ENCODE data around the gene RAB8B. TPM values are rescaled to one million over a fixed set of nuclear protein-coding genes. Genes with fewer than 3 reads are reported as not detected.

Gene RAB8B
- total and polyA plus RNA-seq, 2 of the 13 experiments (the other 11 are each of a cell fraction or from before 2014, with no cell fraction given), result 6.8 to 14.2 TPM

DNA sequence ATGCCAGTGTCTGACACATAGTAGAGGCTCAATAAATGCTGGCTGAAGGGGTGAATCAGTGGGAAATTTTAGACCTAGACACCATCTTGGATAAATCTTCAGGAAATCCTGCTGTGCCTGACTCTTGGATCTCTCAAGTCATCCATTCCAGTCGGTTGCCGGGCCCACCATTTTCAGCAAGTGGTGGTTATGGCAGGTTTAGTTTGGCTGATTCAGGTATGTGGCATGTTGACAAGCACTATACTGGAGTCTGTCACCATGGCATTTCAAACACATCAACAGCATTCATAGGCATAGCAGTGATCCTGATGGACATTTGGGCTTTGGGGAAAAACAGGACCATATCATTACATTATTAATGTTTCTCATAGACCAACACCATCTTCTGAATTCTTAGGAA is 62.3 kb downstream of the RAB8B start (continued):
- TF ChIP-seq, protein P1, sequence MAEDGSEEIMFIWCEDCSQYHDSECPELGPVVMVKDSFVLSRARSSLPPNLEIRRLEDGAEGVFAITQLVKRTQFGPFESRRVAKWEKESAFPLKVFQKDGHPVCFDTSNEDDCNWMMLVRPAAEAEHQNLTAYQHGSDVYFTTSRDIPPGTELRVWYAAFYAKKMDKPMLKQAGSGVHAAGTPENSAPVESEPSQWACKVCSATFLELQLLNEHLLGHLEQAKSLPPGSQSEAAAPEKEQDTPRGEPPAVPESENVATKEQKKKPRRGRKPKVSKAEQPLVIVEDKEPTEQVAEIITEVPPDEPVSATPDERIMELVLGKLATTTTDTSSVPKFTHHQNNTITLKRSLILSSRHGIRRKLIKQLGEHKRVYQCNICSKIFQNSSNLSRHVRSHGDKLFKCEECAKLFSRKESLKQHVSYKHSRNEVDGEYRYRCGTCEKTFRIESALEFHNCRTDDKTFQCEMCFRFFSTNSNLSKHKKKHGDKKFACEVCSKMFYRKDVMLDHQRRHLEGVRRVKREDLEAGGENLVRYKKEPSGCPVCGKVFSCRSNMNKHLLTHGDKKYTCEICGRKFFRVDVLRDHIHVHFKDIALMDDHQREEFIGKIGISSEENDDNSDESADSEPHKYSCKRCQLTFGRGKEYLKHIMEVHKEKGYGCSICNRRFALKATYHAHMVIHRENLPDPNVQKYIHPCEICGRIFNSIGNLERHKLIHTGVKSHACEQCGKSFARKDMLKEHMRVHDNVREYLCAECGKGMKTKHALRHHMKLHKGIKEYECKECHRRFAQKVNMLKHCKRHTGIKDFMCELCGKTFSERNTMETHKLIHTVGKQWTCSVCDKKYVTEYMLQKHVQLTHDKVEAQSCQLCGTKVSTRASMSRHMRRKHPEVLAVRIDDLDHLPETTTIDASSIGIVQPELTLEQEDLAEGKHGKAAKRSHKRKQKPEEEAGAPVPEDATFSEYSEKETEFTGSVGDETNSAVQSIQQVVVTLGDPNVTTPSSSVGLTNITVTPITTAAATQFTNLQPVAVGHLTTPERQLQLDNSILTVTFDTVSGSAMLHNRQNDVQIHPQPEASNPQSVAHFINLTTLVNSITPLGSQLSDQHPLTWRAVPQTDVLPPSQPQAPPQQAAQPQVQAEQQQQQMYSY (CRISPR knock-in tag; IDR thresholded peaks at IDR 0.05), result no peak
- no peak for TF ChIP-seq GATAD2A (CRISPR knock-in tag; IDR thresholded peaks at IDR 0.05)

DNA sequence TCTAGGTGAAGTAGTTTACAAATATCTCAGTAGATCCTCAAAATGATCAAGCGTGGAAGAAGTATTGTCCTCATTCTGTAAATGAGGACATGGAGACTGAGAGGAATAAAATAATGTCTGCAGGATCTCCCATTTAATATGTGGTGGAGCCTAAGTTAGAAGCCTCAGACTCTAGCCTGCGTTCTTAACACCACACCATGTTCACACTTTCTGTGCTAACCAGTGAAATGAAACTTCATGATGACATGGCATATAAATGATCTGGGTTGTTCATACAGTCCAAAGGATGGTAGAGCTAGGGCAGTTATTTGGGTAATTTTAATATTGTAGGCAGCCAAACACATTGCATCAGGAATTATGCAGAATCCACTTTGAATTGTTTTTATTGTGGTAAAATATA is 62.9 kb downstream of the RAB8B start:
- Histone ChIP-seq H3K4me2 (ENCODE audit: low read depth, low read length) (no peak overlapping the region), H3K4me1 (ENCODE audit: insufficient read depth, low read length) (peaks cover 10% of the 10 kb centered on the region), H3K27me3 (ENCODE audit: control insufficient read depth in 1 of 2, insufficient read depth in 2 of 2, low read length in 2 of 2) (no peaks in the 10 kb centered on the region), H3K4me3 (replicated peaks in 1 of 3; ENCODE audit: insufficient read depth in 1 of 3, low read depth in 2 of 3, low read length in 3 of 3) (no peak overlapping the region), H3K36me3 (replicated peaks in 1 of 2; ENCODE audit: control insufficient read depth in 1 of 2, insufficient read depth in 2 of 2, low read length in 2 of 2) (peaks cover 0 to 2% of the 10 kb centered on the region in 2 experiments; a peak in 1 of 5 replicates), H3K27ac (ENCODE audit: extremely low read length, insufficient read depth, low read length) (no peak overlapping the region), H3K79me2 (ENCODE audit: insufficient read depth, low read length) (no peaks in the 10 kb centered on the region), H3K9ac (ENCODE audit: insufficient read depth, low read depth, low read length) (no peak overlapping the region), H2AFZ (ENCODE audit: low read length) (no peak overlapping the region), H4K20me1 (ENCODE audit: insufficient read depth, low read length) (no peaks in the 10 kb centered on the region), H3K9me3 (ENCODE audit: low read length) (no peaks in the 10 kb centered on the region)
- DNase-seq (ENCODE audit: low spot score) (no peak), ATAC-seq (no peak), FAIRE-seq (no peak)
- POLR2A ChIA-PET, result no interaction called here
- BruUV-seq (replicated peaks), result no TSS peak
- intact Hi-C loops (cut with micrococcal nuclease; ENCODE audit: unreplicated experiment), result no loop called here
- 98% methylated on average over 2 of the region's 2 CpGs for WGBS (ENCODE audit: low lambda C conversion rate)
- in situ Hi-C loops (cut with HindIII; ENCODE audit: extremely low pct_ligation_motif_present, low pct_unique_long_range_greater_than_20kb), result no loop called here
- CTCF ChIA-PET (ENCODE audit: low intra/inter-chr PET ratio, low total read pairs), result no interaction called here
- TF ChIP-seq, protein P2, sequence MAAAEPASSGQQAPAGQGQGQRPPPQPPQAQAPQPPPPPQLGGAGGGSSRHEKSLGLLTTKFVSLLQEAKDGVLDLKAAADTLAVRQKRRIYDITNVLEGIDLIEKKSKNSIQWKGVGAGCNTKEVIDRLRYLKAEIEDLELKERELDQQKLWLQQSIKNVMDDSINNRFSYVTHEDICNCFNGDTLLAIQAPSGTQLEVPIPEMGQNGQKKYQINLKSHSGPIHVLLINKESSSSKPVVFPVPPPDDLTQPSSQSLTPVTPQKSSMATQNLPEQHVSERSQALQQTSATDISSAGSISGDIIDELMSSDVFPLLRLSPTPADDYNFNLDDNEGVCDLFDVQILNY (CRISPR knock-in tag; conservative IDR thresholded peaks at IDR 0.05), result no peak
- no peak for TF ChIP-seq ZNF619 (CRISPR knock-in tag; IDR thresholded peaks at IDR 0.05)
- TF ChIP-seq RELA (CRISPR knock-in tag; IDR thresholded peaks at IDR 0.05), result no peak
- no peak for TF ChIP-seq SMARCE1 (IDR thresholded peaks at IDR 0.05; ENCODE audit: borderline replicate concordance)
- TF ChIP-seq ZSCAN21 (CRISPR knock-in tag; IDR thresholded peaks at IDR 0.05; ENCODE audit: borderline replicate concordance), result no peak
- no peak for TF ChIP-seq ONECUT2 (CRISPR knock-in tag; IDR thresholded peaks at IDR 0.05)
- TF ChIP-seq NPAS2 (CRISPR knock-in tag; IDR thresholded peaks at IDR 0.05; ENCODE audit: borderline replicate concordance), result no peak
- TF ChIP-seq HOXD1 (CRISPR knock-in tag; IDR thresholded peaks at IDR 0.05), result no peak
- TF ChIP-seq ZNF138 (CRISPR knock-in tag; IDR thresholded peaks at IDR 0.05; ENCODE audit: low read depth), result no peak
- no peak for TF ChIP-seq ZBTB20 (CRISPR knock-in tag; IDR thresholded peaks at IDR 0.05; ENCODE audit: borderline replicate concordance, low read depth)
- no peak for TF ChIP-seq ARHGAP35 (CRISPR knock-in tag; IDR thresholded peaks at IDR 0.05; ENCODE audit: borderline replicate concordance)
- no peak for TF ChIP-seq ZNF766 (CRISPR knock-in tag; IDR thresholded peaks at IDR 0.05; ENCODE audit: borderline replicate concordance)
- TF ChIP-seq NBN (conservative IDR thresholded peaks at IDR 0.05), result no peak
- TF ChIP-seq SNAPC2 (CRISPR knock-in tag; IDR thresholded peaks at IDR 0.05), result no peak

Measured in HepG2 (cell line).